BLaER1 (cell line): Measurements from ENCODE around the gene RINT1.
A peak's percentile ranks its signal among the peaks of the same experiment; 100 is the strongest.

ENCODE experiments used
- H3K27ac ChIP-seq: shearing (Covaris generic); formaldehyde crosslinking; 2 replicates; pipeline ENCODE4 v1.8.1; 2022
- H3K27me3 ChIP-seq: shearing (Covaris generic); formaldehyde crosslinking; 2 replicates; pipeline ENCODE4 v1.8.1; 2022
- H3K36me3 ChIP-seq: shearing (Covaris generic); formaldehyde crosslinking; 2 replicates; pipeline ENCODE4 v1.8.1; 2022
- H3K4me1 ChIP-seq: shearing (Covaris generic); formaldehyde crosslinking; 2 replicates; pipeline ENCODE4 v1.8.1; 2022
- H3K4me2 ChIP-seq: shearing (Covaris generic); formaldehyde crosslinking; 2 replicates; pipeline ENCODE4 v1.8.1; 2022
- H3K4me3 ChIP-seq: shearing (Covaris generic); formaldehyde crosslinking; 2 replicates; pipeline ENCODE4 v1.8.1; 2022
- H3K9ac ChIP-seq: shearing (Covaris generic); formaldehyde crosslinking; 2 replicates; pipeline ENCODE4 v1.8.1; 2022
- H3K9me3 ChIP-seq: shearing (Covaris generic); formaldehyde crosslinking; 2 replicates; pipeline ENCODE4 v1.8.1; 2022
- H4K20me1 ChIP-seq: shearing (Covaris generic); formaldehyde crosslinking; 2 replicates; pipeline ENCODE4 v1.8.1; 2022
- Cebpa-rat ChIP-seq: shearing (Covaris generic); IDR thresholded peaks from 2 replicates; pipeline ENCODE4 v1.8.1; 2022

Gene RINT1

DNA sequence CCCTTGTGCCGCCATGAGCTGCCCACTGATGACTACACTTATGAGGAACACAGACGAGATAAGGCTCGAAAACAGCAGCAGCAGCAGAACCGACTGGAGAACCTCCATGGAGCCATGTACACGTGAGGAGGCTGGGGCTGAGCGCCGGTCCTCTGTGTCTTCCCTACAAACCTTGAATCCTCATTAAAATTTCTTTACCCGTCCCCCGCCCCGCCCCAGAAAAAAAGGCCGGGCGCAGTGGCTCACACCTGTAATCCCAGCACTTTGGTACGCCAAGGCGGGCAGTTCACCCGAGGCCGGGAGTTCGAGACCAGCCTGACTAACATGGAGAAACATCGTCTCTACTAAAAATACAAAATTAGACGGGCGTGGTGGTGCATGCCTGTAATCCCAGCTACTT, 1.5 kb upstream of the RINT1 start:
- H3K9me3 ChIP-seq, result no peaks in the 10 kb centered on the region
- no peak overlapping the region; the same call in 1 of the 2 replicates for H3K4me3 ChIP-seq
- no peak overlapping the region for H3K9ac ChIP-seq
- H3K27me3 ChIP-seq, result no peaks in the 10 kb centered on the region
- TF ChIP-seq Cebpa-rat, result no peak
- H3K4me1 ChIP-seq, result peaks cover 19% of the 10 kb centered on the region
- H3K4me2 ChIP-seq, result peak overlapping the region; percentile 91; the same call in 1 of the 2 replicates
- H3K27ac ChIP-seq, result no peak overlapping the region
- H3K36me3 ChIP-seq, result peaks cover 9% of the 10 kb centered on the region
- H4K20me1 ChIP-seq, result no peaks in the 10 kb centered on the region; the same call in 1 of the 2 replicates

DNA sequence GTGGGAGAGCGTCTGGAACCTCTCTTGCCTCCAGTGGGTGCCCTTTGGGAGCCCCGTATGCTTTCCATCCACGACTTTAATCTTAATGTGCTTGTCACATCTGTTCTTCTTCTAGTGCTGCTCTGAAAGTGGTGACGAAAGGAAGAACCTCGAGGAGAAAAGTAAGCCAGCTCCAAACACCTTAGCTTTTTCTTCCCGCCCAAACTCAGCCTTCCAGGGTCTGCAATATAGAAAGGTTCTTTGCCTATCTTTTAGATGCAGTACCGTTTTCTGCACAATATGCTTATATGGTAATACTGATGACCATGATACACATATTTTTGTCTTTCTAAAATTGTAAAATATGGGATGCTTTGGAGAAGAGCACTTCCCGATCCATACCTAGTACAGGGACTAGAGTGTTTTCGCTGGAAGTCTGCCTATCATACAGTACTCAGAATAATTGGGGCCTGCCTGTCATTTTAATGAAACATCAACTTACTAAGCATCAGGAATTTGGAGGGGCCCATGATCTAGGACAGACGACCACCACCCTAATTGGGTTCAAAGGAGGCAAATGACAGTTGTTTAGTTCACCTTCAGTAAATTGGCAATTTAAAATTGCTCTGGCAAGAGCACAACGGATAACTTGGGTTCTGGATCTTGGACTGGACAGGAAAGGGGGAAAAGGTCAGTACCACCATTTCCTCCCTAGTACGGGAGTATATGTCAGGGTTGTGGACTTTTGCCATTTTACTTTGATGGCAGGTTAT, 884 bp downstream of the RINT1 start:
- peak overlapping the region; percentile 91 for H3K4me2 ChIP-seq
- no peaks in the 10 kb centered on the region for H3K9me3 ChIP-seq
- H4K20me1 ChIP-seq, result no peaks in the 10 kb centered on the region; the same call in 1 of the 2 replicates
- no peaks in the 10 kb centered on the region for H3K27me3 ChIP-seq
- peak overlapping the region; percentile 96 for H3K9ac ChIP-seq
- H3K4me3 ChIP-seq, result peak overlapping the region; percentile 93
- TF ChIP-seq Cebpa-rat, result no peak
- H3K36me3 ChIP-seq, result peaks cover 30% of the 10 kb centered on the region
- H3K4me1 ChIP-seq, result peaks cover 19% of the 10 kb centered on the region
- peak overlapping the region; percentile 92 for H3K27ac ChIP-seq

DNA sequence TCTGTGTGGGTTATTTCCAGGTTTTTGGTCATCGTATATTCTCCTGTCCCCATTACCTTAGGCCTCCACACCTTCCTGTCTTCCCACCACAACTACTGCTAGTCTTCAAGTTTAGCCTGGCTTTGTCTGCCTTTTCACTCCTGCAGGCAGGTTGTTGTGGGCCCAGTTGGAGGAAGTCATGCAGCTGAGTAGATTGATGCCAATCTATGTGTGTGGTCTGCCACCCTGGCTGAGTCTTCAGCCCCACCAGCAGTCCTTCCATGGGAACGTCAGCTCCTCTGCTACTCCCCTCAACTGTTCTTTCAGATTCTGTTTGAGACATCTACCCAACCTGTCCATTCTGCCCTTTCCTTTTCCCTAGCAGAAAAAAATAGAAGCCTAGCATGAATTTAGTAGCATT, 6.3 kb downstream of the RINT1 start:
- no peak overlapping the region for H3K4me3 ChIP-seq
- TF ChIP-seq Cebpa-rat, result no peak
- no peaks in the 10 kb centered on the region for H3K27me3 ChIP-seq
- peaks cover 85% of the 10 kb centered on the region for H3K36me3 ChIP-seq
- H3K4me2 ChIP-seq, result no peak overlapping the region
- no peak overlapping the region for H3K9ac ChIP-seq
- no peaks in the 10 kb centered on the region for H3K9me3 ChIP-seq
- no peaks in the 10 kb centered on the region; the same call in 1 of the 2 replicates for H4K20me1 ChIP-seq
- H3K4me1 ChIP-seq, result peaks cover 9% of the 10 kb centered on the region
- no peak overlapping the region for H3K27ac ChIP-seq

DNA sequence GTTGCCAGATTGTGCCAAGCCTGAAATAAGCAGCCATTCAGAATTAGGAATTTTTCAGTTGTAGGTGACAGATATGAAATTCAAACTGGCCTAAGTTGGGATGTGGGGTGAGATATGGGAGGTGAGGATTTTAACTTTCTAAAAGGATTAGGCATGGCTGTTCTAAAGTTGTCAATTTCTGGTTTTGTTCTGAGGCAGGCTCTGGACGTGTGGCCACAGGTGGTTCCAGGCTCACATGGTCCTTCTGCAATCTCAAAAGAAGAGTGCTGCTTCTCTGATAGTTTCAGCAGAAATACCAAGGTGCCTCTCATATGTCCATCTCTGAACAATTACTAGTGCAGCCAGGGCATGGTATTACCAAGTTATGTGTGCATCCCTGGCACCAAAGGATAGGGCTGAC, 27.9 kb downstream of the RINT1 start:
- H3K36me3 ChIP-seq, result peaks cover 84% of the 10 kb centered on the region
- H3K9ac ChIP-seq, result no peak overlapping the region
- H3K4me1 ChIP-seq, result no peaks in the 10 kb centered on the region
- no peak overlapping the region for H3K27ac ChIP-seq
- no peak overlapping the region for H3K4me2 ChIP-seq
- H3K27me3 ChIP-seq, result no peaks in the 10 kb centered on the region
- H3K9me3 ChIP-seq, result no peaks in the 10 kb centered on the region
- H4K20me1 ChIP-seq, result no peaks in the 10 kb centered on the region
- no peak for TF ChIP-seq Cebpa-rat
- H3K4me3 ChIP-seq, result no peak overlapping the region

DNA sequence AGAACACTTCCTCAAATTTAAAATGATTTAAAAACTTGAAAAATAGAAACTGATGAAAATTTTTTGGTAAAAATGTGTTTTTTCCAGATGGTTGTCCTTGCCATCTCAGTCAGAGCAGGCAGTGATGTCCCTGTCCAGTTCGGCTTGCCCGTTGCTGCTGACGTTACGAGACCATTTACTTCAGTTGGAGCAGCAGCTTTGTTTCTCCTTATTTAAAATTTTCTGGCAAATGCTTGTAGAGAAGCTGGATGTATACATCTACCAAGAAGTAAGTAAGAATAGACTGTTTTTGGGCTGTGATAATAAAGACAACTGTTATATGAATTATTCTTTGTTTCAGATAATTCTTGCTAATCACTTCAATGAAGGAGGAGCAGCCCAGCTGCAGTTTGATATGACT, 33.2 kb downstream of the RINT1 start:
- Histone ChIP-seq H3K27ac (no peak overlapping the region), H3K4me1 (no peaks in the 10 kb centered on the region), H3K4me3 (no peak overlapping the region), H3K4me2 (no peak overlapping the region), H3K9ac (no peak overlapping the region), H3K27me3 (no peaks in the 10 kb centered on the region), H4K20me1 (no peaks in the 10 kb centered on the region), H3K9me3 (no peaks in the 10 kb centered on the region), H3K36me3 (peaks cover 89% of the 10 kb centered on the region)
- TF ChIP-seq Cebpa-rat, result no peak

DNA sequence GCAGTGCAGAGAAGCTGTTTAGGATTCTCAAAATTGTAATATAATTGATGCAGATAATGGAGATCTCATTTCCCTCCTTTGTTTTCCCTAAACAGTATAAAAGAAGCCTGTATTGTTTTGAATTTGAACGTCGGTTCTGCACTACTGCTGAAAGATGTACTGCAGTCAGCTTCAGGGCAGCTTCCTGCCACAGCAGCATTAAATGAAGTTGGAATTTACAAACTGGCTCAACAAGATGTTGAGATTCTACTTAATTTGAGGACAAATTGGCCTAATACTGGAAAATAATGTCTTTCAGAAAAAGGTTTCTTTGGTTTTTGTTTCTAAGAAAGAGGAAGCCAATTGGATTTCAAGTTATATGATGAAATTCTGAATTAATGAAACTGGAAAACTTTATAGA, 35.0 kb downstream of the RINT1 start:
- Histone ChIP-seq H3K27ac (no peak overlapping the region), H3K4me1 (no peaks in the 10 kb centered on the region)
- no peak for TF ChIP-seq Cebpa-rat

DNA sequence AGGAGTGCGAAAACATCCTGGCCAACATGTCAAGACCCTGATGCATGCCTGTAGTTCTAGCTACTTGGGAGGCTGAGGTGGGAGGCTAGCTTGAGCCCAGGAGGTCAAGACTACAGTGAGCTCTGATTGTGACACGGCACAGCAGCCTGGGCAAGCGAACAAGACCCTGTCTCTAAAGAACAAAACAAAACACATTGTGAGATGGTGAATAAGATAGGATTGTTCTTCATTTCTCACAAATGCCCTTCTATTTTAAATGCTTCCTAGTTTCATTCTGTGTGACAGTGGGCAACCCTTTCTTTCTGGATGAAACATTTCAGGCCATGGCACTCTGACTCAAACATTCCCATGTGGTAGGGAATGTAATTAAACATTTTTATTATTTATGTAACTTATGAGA, 35.8 kb downstream of the RINT1 start:
- Histone ChIP-seq H3K9me3 (no peaks in the 10 kb centered on the region), H3K9ac (no peak overlapping the region), H3K4me3 (no peak overlapping the region), H3K27ac (no peak overlapping the region), H3K27me3 (no peaks in the 10 kb centered on the region), H3K4me1 (no peaks in the 10 kb centered on the region), H3K4me2 (no peak overlapping the region), H3K36me3 (peaks cover 77% of the 10 kb centered on the region), H4K20me1 (no peaks in the 10 kb centered on the region)
- TF ChIP-seq Cebpa-rat, result no peak

More for the DNA sequence above, 35.0 kb downstream of the RINT1 start:
- H3K4me3 ChIP-seq, result no peak overlapping the region
- H3K27me3 ChIP-seq, result no peaks in the 10 kb centered on the region
- no peak overlapping the region for H3K4me2 ChIP-seq
- H3K36me3 ChIP-seq, result peaks cover 80% of the 10 kb centered on the region
- H3K9ac ChIP-seq, result no peak overlapping the region
- H3K9me3 ChIP-seq, result no peaks in the 10 kb centered on the region
- no peaks in the 10 kb centered on the region for H4K20me1 ChIP-seq

DNA sequence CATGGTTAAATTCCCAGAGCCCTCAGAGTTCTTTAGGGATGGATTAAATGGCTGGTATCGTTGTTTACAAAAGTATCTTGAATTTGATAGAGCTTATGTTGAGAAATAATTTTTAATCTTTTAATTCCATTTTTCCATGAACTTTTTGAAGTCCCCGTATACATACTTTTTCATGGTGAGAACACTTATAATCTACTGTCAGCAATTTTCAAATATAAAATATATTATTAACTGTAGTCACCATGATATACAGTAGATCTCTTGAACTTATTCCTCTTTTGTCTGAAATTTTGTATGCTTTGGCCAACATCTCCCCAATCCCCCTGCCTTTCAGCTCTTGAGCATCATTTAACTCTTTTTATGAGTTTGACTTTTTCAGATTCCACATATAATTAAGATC, 39.9 kb downstream of the RINT1 start:
- Histone ChIP-seq H3K27ac (no peak overlapping the region), H4K20me1 (no peaks in the 10 kb centered on the region), H3K27me3 (no peaks in the 10 kb centered on the region), H3K9ac (no peak overlapping the region), H3K36me3 (peaks cover 40% of the 10 kb centered on the region), H3K4me3 (no peak overlapping the region), H3K4me1 (no peaks in the 10 kb centered on the region), H3K9me3 (peaks cover 4% of the 10 kb centered on the region; the same call in 1 of the 2 replicates), H3K4me2 (no peak overlapping the region)
- TF ChIP-seq Cebpa-rat, result no peak

DNA sequence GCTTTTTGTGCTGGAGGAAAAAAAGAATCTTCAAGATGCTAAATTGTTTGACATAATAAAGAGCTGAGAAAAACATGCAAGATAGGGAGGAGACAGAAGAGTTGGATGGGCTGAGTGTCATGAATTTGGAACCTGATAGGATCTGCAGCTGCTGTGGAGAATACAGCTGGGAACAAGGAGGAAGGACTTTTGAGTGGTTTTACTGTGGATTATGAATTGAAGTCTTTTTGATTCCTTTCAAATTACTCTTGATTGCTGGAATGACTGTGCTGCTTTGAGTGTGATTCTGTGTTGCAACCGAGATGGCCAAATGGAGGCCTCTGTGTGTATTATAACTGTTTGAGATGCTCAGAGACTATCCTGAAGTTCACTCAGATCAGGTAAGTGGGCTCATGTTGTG, 45.2 kb downstream of the RINT1 start:
- H3K4me2 ChIP-seq, result no peak overlapping the region
- H3K9ac ChIP-seq, result no peak overlapping the region
- H3K27ac ChIP-seq, result no peak overlapping the region
- no peaks in the 10 kb centered on the region for H3K4me1 ChIP-seq
- H3K36me3 ChIP-seq, result 0 out of 2 replicates have a peak, but pooled peaks cover 4% of the 10 kb centered on the region
- no peak overlapping the region for H3K4me3 ChIP-seq
- H3K27me3 ChIP-seq, result no peaks in the 10 kb centered on the region
- peaks cover 18% of the 10 kb centered on the region for H3K9me3 ChIP-seq
- TF ChIP-seq Cebpa-rat, result no peak
- no peaks in the 10 kb centered on the region for H4K20me1 ChIP-seq

DNA sequence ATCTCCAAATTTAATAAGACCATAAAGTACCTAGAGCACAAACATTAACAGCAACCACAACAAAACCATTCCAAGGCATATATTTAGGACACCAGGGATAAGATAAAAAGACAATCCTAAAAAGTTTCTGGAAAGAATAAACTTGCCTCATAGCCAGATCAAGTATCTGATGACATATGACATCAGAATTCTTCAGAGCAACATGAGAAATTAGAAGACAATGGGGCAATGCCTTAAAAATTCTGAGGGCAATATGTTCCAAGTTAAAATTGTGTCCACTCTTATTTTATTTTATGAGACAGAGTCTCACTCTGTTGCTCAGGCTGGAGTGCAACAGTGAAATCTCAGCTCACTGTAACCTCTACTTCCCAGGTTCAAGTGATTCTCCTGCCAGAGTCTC, 46.5 kb downstream of the RINT1 start:
- Histone ChIP-seq H3K9ac (no peak overlapping the region), H3K4me2 (no peak overlapping the region), H4K20me1 (no peaks in the 10 kb centered on the region), H3K27me3 (no peaks in the 10 kb centered on the region), H3K4me1 (no peaks in the 10 kb centered on the region), H3K36me3 (no peaks in the 10 kb centered on the region), H3K9me3 (peaks cover 30% of the 10 kb centered on the region), H3K4me3 (no peak overlapping the region), H3K27ac (no peak overlapping the region)
- no peak for TF ChIP-seq Cebpa-rat
